Measurements from ENCODE around the gene NOTCH4.

DNA sequence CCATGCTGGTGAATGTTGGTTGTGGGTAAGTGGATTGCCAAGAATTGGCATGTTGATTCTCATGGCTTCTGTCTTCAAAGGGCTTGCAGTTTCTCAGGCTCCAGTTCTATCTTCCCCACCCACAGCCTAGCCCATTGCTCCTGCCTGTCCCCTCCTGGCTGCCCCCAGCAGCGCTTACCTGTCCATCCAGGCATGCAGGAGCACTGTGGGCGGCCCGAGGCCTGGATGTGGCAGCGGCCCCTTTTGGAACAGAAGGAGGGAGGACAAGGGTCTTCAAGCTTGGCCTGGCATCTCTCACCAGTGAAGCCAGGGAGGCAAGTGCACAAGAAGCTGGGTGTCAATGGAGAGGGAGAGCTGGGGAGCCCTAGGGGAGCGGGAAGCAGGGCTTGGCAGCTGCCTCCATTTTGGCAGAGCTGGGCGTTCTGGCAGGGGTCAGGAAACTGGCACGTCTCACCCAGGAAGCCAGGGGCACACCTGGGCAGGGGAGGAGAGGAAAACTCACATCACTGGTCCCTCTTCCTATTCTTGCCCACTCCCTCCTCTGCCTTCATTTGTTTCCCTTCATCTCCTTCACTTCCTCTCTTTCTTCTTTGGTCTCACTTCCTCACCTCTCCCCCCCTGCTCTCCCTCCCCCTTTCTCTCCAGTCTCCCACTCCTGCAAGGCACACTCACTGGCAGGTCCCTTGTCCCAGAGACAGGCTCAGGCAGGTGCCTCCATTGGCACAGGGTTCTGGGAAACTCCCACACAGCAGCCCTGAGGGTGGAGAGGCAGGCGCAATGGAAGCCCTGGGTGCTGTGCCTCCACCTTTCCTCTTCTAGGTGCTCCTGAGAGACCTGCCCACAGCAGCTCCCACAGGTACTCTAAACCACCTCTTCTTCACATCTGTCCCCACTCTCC, 1.3 kb downstream of the NOTCH4 start:
- TF ChIP-seq, protein P1, sequence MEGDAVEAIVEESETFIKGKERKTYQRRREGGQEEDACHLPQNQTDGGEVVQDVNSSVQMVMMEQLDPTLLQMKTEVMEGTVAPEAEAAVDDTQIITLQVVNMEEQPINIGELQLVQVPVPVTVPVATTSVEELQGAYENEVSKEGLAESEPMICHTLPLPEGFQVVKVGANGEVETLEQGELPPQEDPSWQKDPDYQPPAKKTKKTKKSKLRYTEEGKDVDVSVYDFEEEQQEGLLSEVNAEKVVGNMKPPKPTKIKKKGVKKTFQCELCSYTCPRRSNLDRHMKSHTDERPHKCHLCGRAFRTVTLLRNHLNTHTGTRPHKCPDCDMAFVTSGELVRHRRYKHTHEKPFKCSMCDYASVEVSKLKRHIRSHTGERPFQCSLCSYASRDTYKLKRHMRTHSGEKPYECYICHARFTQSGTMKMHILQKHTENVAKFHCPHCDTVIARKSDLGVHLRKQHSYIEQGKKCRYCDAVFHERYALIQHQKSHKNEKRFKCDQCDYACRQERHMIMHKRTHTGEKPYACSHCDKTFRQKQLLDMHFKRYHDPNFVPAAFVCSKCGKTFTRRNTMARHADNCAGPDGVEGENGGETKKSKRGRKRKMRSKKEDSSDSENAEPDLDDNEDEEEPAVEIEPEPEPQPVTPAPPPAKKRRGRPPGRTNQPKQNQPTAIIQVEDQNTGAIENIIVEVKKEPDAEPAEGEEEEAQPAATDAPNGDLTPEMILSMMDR (conservative IDR thresholded peaks at IDR 0.05; ENCODE audit: low read length): no peak
- no peak for TF ChIP-seq EZH2phosphoT487 (IDR thresholded peaks at IDR 0.05; ENCODE audit: borderline replicate concordance)
